Brain microvascular endothelial cell (primary cell): Measurements from ENCODE around the gene DLGAP3.

Experiments
- DNase-seq: peaks from one replicate; pipeline ENCODE4 v3.0.0-alpha.2; 2020
- H3K27ac ChIP-seq: fragments of 250-450 bp; sonication (Bioruptor Pico); 2 replicates; pipeline ENCODE4 v1.5.1; 2020; ENCODE audit warnings: mild to moderate bottlenecking, moderate library complexity
- H3K27me3 ChIP-seq: fragments of 250-450 bp; sonication (Bioruptor Pico); replicated peaks from 2 replicates; pipeline ENCODE4 v1.5.1; 2020; ENCODE audit warnings: mild to moderate bottlenecking
- H3K36me3 ChIP-seq: fragments of 250-450 bp; sonication (Bioruptor Pico); replicated peaks from 2 replicates; pipeline ENCODE4 v1.5.1; 2020; ENCODE audit warnings: mild to moderate bottlenecking
- H3K4me3 ChIP-seq: 2 replicates; pipeline ENCODE4 v1.5.1; 2011; ENCODE audit warnings: low read depth, mild to moderate bottlenecking, control low read depth, low read length, moderate library complexity
- CTCF ChIP-seq: IDR thresholded peaks from 2 replicates; pipeline ENCODE4 v1.5.1; 2011; ENCODE audit warnings: low read depth, mild to moderate bottlenecking, moderate library complexity, low read length, control low read depth, inconsistent platforms; ENCODE audit errors: missing control alignments
- in situ Hi-C: cut with HindIII; loops from 2 replicates; pipeline ENCODE4 v1.10.0; 2017; ENCODE audit warnings: low sequenced_read_pairs, low pct_ligation_motif_present

The DLGAP3 gene

GRCh38 chr1:34865981-34866761 is 63.3 kb downstream of the DLGAP3 start:
- in situ Hi-C loops = no loop called here
- peak; percentile 42 for DNase-seq
- Histone ChIP-seq H3K36me3 (no peaks in the 10 kb centered on the region), H3K4me3 (peak overlapping the region; percentile 73), H3K27me3 (no peaks in the 10 kb centered on the region), H3K27ac (no peak overlapping the region)
- TF ChIP-seq CTCF = peak; percentile 98

DNA sequence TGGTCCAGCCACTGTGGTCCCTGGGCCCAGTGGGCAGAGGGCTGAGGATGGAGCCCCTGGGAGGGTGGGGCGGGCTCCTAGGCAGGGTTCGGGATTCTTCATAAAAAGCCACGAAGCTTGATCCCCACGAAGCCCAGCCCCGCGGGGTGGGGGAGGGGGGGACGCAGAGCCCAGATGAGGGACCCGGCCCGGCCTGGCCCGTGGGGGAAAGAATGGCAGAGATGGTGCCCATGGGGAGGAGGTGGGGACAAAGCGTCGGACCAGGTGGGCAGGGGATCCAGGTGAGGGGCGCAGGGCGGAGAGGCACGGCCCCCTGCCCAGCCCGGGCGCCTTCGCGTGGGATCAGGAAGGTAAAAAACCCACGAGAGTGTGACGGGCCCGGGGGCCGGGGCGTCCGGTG is 63.9 kb downstream of the DLGAP3 start:
- H3K27ac ChIP-seq = no peak overlapping the region
- no peaks in the 10 kb centered on the region for H3K27me3 ChIP-seq

DNA sequence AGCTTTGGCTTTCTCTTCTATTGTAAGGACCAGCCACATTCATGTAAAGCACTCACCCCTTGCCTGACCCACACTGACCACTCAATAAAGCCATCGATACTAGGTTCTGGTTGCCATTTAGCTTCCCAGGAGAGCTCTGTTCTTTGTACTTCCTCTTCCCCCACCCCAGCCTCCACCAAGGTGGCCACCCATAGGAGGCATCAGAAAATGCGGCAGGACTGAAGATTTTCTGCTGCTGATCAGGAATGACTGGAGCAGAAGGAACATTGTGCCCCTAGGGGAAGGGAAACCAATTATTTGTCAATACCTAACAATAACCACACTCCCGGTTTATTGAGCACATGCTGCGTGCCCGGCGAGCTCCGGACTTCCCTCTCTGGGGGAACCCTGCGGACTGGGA is 64.7 kb downstream of the DLGAP3 start:
- H3K27ac ChIP-seq = no peak overlapping the region
- DNase-seq = no peak
- no peak overlapping the region for H3K4me3 ChIP-seq
- no peaks in the 10 kb centered on the region for H3K36me3 ChIP-seq
- no peaks in the 10 kb centered on the region for H3K27me3 ChIP-seq
- in situ Hi-C loops = no loop called here
- no peak for TF ChIP-seq CTCF

More for the DNA sequence above, 63.9 kb downstream of the DLGAP3 start:
- no peak for DNase-seq
- no peaks in the 10 kb centered on the region for H3K36me3 ChIP-seq
- peak overlapping the region; percentile 73 for H3K4me3 ChIP-seq
- in situ Hi-C loops = no loop called here
- TF ChIP-seq CTCF = no peak

DNA sequence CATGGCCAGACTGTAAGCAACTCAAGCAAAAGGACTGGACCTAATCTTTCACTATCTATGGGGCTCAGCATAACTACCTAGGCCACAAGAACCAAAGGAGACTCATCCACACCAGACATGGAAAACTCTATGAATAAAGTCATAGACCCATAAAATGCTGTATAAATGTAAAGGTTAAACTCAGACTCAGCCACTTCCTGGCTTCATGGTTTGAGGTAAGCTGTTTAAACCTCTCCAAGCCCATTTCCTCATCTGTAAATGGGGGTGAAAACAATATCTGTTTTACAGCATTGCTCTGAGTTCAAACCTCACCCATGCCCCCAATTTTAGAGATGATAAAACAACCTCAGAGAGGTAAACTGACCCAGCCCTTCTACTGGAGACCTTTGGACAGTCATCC is 65.9 kb downstream of the DLGAP3 start:
- in situ Hi-C loops = no loop called here
- no peak overlapping the region for H3K4me3 ChIP-seq
- TF ChIP-seq CTCF = no peak
- no peaks in the 10 kb centered on the region for H3K36me3 ChIP-seq
- H3K27me3 ChIP-seq = no peaks in the 10 kb centered on the region
- DNase-seq = no peak
- H3K27ac ChIP-seq = no peak overlapping the region

- in situ Hi-C loops = no loop called here
- H3K4me3 ChIP-seq = peak within 1 kb of the TSS; percentile 72
- peak; percentile 92 for TF ChIP-seq CTCF
- H3K36me3 ChIP-seq = peaks cover 12% of the 10 kb centered on the region
- no peaks in the 10 kb centered on the region for H3K27me3 ChIP-seq
- H3K27ac ChIP-seq = peak within 1 kb of the TSS; percentile 70
- peak; percentile 90 for DNase-seq
Observed at GRCh38 chr1:34859446-34860200, 69.8 kb downstream of the DLGAP3 start, which contains the start of gene SMIM12. Gene SMIM12, minus strand, starts transcription at chr1:34859749. Its CDS starts 3,772 bp downstream, at chr1:34855977.
